Amygdala (tissue), 56 donors: ENCODE measurements around the gene LAX1.
A peak's percentile ranks its signal among the peaks of the same experiment; 100 is the strongest.
"Not testable (repeated sequence)": the region's sequence is repeated elsewhere in the genome, so short reads cannot be mapped to it uniquely, and the experiment has no call there.

ENCODE experiments used
- DNase-seq, 56 donors: peaks; one replicate each; lab custom pipeline; 2025; lab: John Stamatoyannopoulos, UW

LAX1 gene

DNA sequence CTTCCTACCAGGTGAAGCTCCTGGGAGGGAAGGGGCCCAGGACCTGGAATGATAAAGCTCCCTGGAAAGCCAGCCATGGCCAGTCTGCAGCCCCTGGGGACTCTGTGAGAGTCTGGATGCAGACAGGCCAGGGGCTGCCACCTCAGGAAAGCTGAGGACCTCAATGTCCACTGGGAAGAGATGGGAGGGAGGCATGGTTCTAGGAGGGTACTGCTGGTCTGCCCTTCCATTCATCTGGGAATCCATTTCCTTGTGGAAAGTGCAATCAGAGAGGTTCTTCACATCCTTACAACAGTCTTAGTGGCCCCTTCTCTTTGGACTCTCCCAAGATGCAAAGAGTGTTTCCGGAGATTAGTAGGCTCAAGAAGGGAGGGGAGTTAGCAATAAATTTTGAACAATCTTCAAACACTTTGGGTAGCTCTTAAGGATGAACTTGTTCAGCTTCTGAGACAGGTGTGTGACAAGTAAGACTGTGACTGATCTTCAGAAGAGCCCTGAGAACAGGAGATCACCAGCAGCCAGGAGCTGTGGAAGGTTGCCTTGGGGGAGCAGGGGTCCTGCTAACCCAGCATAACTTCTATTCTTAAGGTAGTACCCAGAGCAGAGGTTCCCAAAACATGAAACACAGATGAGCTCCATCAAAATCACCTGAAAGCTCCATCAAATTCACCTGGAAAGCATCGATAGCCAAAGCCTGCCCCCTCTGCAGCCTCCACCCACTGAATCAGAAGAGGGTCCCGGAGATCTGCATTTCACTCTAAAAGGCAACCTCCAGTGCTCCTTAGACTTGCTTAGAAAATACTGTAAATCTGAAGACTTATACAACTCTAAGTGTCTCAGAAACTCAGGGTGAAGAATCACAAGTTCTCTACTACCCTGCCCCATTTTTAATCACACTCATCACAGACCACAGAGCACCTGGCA is 616 bp upstream of the LAX1 start:
- DNase-seq: no peak

DNA sequence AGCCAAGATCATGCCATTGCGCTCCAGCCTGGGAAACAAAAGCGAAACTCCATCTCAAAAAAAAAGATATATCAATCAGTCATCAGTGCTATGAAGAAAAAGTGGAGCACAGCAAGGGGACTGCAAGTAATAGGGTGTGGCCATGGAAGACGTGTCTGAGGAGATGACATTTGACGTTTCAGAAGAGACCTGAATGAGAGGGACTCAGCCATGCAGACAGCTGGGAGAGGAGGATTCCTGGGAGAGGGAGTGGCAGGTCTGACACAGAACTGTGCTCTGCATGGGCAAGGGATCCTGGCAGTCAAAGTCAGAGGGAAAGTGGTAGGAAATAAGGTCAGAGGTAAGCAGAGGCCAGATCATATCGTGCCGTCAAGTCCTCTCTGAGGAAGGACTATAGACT is 3.3 kb downstream of the LAX1 start:
- DNase-seq: no peak

DNA sequence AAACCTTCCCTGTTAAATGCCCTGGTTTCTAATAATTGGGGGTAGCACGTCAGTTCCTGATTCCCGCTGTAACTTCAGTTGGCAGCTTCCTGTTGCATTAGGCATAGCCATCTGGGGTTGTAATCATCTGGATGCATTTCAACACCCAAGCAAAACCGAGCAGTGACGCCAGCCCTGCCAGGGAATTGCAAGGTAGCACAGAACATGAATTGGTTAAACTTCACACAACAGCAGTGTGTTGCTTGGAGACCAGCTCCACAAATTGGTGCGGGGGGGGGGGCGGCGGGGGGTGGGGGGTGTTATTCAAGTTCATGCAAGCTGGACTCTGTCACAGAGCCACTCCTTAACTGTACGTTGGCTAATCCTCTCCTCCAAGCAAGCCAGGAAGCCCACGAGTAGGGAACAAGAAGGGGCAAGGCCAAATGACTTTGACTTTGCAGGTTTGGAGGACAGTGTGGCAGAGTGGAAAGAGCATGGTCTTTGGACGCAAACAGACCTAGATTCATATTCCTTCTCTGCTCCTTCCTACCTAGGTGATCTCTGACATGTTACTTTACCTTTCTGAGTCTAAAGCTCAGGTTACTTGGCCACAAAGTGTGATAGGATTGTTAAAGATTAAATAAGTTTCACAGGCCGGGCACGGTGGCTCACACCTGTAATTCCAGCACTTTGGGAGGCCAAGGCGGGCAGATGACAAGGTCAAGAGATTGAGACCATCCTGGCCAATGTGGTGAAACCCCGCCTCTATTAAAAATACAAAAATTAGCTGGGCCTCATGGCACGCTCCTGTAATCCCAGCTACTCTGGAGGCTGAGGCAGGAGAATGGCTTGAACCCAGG is 4.7 kb downstream of the LAX1 start:
- DNase-seq: peak in 32 of 56 donors; percentile 1 to 61 (median 17)

DNA sequence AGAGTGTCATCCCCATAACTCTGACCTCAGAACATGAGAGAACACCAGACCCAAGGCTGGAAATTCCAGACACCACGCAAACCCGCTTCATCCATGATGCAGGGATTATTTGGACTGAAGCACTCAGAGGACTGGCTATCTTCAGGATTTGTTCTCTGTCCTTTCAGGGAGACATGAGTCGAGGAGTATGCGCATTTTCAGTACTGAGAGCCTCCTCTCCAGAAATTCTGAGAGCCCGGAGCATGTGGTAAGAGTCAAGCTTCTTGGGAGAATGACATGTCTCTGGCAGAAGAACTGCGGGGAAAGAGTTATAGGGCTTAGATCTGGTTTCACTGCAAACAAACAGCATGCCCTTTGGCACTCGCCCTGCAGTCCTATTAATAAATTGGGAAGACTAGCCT is 6.9 kb downstream of the LAX1 start:
- DNase-seq: no peak

DNA sequence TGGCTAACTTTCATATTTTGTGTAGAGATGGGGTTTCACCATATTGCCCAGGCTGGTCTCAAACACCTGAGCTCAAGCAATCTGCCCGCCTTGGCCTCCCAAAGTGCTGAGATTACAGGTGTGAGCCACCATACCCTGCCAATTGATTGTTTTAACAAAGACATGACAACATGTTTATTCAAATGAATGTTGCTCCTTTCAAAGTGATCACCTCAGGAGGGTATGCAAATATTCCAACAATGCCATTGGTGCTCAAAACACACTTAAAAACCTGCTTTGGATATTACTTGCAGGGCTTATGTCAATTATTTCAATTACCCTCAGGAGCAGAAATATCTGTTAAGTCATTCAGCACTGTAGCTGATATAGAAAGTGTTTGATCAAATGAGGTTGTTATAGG is 7.9 kb downstream of the LAX1 start:
- DNase-seq: no peak

DNA sequence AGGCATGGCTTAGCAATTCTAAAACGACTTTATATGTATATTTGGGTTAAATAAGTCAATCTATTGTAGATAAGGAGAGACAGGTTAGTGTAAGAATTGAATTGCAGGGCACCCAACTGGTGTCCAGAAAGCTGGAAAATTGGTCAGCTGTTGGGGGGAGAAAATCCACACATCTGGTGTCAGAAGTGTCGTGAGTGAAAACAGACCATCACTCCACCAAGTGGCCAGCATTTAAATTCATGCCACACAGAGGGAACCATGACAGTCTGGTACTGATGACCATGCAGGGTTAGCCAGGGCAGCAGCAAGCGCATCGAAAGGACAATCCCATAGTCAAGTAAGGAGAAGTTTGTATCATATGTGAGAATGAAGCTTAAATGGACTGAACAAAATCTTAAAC is 11.7 kb downstream of the LAX1 start:
- peak in 32 of 56 donors; percentile 4 to 68 (median 21) for DNase-seq

DNA sequence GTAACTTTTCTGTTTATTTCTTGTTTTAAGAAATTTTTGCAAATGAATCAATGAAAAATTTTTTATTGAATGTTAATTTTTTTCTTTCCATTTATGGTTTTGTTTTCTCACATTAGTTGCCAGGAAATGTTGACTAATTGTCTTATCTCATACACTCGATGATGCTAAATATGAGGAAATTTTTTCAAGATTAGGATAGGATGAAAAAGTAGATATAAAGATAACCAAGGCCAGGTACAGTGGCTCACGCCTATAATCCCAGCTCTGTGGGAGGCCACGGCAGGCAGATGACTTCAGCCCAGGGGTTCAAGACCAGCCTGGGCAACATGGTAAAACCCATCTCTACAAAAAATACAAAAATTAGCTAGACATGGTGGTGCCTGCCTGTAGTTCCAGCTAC is 12.6 kb downstream of the LAX1 start:
- no peak for DNase-seq

DNA sequence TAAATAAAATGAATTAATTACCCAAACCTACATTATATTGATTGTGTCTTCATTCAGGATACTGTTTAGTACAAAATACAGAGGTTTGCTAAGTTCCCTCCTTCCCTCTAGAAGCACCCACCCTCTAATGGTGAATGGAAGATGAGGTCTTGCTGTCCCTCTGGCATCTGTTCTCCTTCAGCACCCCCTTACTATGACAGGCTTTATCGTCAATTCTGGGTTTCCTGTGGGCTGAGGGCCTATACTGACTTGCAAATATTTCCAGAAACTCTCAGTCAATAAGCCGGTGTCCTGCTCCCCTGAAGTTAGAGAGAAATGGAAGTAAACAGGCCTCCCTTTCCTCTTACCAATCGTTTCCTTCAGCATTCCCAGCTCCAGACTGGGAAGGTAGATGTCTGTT is 13.2 kb downstream of the LAX1 start:
- no peak for DNase-seq

DNA sequence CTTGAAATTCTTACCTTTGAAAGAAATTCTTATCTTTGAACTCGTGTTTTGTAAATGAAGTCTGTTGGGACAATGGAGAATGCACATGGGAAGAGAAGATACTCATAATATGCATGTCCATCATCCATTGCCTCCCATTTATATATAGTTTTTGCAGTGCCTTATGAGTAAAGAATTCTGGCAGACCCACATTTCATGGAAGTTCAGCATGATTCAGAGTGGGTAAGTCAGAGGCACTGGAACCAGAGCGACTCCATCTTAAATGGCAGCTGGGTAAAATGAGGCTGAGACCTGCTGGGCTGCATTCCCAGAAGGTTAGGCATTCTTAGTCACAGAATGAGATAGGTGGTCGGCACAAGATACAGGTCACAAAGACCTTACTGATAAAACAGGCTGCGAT is 13.8 kb downstream of the LAX1 start:
- DNase-seq: no peak

DNA sequence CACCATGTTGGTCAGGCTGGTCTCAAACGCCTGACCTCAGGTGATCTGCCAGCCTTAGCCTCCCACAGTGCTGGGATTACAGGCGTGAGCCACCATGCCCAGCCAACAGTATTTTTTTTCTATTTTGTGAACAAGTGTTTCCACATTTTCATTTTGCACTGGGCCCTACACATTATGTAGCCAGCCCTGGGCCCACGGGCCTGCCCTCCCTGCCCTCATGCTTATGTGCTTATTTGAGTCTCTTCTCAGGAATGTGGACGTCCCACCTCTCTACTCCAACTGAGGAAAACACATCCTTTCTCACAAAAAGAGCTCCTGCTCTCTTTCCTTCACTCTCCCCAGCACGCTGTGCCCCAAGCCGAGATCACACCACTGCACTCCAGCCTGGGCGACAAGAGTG is 17.0 kb downstream of the LAX1 start:
- DNase-seq: no peak

DNA sequence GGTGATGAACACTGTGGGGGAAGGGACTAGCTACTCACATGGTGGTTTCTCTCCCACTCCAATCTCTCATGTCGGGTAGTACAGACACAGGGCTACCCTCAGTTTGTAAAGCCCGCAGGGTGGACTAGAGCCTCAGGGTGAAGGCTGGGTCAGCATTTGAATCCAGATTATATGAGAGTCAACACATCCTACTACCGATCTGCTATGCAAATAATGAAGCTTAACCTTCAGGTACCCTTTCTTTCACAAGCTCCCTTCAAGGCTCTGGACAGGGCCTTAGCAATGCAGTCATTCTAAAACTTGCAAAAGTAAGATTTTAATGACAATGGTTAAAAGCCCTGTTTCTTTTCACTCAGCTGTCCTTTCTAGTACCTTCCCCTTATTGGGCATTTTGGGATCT is 25.0 kb downstream of the LAX1 start:
- no peak for DNase-seq

DNA sequence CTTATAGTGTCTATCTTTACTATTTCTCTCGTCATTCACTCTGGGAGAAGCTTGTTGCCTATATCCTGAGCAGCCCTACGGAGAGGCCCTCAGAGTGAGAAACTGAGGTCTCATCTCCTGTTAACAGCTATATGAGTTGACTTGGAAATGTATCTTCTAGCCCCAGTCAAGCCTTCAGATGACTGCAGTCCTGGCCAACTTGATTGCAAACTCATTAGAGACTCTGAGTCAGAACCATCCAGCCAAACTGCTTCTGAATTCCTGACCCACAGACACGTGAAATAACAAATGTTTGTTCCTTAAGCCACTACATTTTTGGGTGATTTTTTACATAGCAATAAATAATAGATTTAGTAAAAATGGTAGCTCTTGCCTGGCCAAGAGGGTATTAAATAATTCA is 26.5 kb downstream of the LAX1 start:
- no peak for DNase-seq

DNA sequence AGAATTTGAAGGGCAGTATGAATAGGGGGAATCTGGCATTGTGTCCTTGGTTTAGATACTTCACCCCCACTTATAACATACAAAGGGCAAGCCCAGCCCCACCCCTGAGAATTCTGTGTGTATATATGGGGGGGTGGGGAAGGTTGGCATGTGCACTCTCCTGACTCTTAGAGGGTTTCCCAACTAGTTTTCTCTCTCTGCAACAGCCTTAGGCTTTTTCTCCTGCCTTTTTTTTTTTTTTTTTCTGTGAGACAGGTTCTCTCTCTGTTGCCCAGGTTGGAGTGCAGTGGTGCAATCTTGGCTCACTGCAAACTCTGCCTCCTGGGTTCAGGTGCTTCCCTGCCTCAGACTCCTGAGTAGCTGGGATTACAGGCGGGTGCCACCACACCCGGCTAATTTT is 27.5 kb downstream of the LAX1 start:
- no peak for DNase-seq

DNA sequence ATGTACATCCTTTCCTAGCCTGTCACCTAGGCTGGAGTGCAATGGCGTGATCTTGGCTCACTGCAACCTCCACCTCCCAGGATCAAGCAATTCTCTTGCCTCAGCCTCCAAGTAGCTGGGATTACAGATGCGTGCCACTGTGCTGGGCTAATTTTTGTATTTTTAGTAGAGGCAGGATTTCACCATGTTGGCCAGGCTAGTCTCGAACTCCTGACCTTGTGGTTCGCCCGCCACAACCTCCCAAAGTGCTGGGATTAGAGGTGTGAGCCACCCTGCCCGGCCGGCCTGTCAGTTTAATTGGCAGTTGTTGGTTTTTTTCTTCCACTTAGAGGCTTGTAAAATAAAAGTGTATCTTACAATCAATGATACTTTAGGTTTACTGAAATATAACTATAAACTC is 28.6 kb downstream of the LAX1 start:
- DNase-seq: not testable (repeated sequence)

DNA sequence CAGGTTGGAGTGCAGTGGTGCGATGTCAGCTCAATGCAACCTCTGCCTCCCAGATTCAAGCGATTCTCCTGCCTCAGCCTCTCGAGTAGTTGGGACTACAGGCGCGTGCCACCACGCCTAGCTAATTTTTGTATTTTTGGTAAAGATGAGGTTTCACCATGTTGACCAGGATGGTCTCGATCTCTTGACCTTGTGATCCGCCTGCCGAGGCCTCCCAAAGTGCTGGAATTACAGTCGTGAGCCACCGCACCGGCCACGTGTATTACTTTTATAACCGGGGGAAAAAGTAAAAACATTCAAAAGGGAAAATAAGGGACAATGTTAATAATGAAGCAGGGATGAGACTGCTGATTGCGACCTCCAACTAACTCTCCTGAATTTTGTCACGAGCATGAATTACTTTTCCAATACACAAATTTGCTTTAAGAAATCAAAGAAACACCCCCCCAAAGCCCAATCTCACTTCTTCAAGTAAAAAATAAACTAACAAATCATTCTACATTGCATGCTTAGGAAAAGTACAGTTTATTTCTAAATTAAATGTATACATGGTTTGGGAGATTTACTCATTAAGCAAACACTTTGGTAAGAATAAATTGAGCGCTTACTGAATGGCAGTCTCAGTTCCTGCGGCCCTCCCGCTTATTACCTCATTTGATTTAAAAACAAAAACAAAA is 29.9 kb downstream of the LAX1 start:
- DNase-seq: peak in 2 of 56 donors; percentile 2 to 3

DNA sequence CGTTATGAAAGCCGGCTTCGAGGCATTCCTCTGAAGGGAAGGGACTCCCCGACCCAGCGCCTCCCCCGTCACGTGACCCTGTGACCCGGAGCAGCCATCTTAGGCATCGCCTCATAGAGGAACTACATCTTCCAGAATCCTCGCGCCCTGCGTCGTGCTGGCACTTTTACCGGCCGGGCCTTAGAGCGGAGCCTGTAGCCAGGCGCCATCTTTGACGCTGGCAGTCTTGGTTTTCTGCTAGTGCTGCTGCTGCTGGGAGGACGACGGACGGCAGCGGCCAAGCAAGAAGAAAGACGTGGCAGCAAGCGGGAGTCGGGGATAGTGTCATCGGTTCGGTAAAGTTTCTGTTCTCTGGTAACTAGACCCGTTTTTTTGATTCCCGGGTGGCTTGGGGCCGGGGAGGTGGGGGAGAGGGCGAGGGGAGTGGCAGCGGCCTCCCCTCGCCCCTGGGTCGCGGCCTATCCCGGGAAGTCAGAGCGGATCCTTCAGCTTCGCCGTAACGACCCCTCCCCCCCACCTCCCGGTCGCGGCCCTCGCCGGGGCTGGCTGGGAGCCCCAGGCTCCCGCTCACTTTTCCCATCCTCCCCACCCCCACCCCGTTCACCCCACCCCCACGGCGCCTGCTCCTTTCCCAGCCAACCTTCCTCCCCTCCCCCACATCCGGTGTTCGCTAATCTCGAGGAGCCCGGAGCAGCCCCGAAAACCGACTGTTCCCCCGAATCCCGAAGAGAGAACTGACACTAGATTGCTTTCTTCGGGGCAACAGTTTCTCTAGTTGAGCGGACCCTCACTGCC is 30.7 kb downstream of the LAX1 start, which contains the start of the genes ZBED6 and ZC3H11A:
Gene ZBED6 (plus strand): TSS at position 183 of the 795 bp plus-strand sequence. CDS start 1,900 bp downstream, outside the sequence.
Gene ZC3H11A (plus strand): TSS at position 183 of the 795 bp plus-strand sequence. CDS start 21,448 bp downstream, outside the sequence.
- DNase-seq: peak in 55 of 56 donors; percentile 72 to 99 (median 97)

DNA sequence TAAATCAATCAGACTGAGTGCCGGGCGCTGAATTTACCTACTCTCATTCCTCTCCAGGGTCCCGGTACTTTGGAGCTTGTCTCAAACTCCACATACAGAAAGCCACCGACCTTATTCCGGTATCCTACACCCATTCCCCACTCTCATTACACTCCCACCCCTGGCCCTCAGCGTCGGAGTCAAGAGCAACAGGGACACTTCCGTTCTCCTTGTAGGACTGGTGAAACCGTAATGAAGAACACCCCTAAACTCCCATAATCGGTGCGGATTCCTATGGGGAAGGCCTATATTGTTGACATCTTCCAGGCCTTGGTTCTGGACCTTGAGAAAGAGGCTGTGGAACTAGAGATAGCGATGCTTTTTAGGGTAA is 31.2 kb downstream of the LAX1 start:
- peak in 5 of 56 donors; percentile 28 to 51 (median 34) for DNase-seq

DNA sequence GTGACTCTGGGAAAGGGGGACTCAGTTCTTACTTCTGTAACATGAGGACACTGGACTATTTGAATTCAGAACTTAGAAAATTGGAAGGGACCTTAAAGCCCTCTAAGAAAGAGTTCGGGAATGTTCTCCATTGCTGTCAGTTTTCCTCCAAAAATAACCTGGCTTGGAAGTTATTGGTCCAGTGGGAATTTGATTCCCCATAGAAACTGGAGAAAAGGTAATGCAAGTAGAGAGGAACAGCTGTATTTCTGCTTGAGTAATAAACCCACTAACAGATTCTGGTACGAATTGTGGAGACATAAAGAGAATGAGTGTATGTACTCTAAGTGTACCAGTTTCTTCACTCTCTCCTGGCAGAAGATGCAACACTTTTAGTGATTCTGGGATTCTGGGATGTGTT is 32.2 kb downstream of the LAX1 start:
- no peak for DNase-seq

DNA sequence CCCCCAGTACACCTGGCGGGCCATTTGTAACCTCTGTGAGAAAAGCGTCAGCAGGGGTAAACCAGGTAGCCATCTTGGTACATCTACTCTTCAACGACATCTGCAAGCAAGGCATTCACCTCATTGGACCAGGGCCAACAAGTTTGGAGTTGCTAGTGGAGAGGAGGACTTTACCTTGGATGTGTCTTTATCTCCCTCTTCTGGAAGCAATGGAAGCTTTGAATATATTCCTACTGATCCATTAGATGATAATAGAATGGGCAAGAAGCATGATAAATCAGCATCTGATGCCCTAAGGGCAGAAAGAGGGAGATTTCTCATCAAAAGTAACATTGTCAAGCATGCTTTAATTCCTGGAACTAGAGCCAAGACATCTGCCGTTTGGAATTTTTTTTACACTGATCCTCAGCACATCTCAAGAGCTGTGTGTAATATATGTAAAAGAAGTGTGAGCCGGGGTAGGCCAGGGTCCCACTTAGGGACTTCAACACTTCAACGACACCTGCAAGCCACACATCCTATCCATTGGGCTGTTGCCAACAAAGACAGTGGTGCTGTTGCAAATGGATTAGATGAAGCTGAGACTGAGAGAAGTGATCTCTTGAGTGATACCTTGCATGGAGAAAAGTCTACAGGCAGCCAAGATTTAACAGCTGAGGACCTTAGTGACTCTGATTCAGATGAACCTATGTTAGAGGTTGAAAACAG is 33.1 kb downstream of the LAX1 start:
- peak in 1 of 56 donors; percentile 4 for DNase-seq
